H54 (cell line): ENCODE data around the gene ATP6V0A1.

Source experiments
- DNase-seq: peaks from one replicate; pipeline ENCODE4 v3.0.0; 2011; ENCODE audit warnings: low spot score, mixed read lengths; ENCODE audit not compliant: insufficient read length
- FAIRE-seq: peaks from 3 replicates; lab custom pipeline; 2011; peaks lifted over from hg19 to GRCh38; lab: Jason Lieb, UNC
- POLR2A ChIP-seq: IDR thresholded peaks from 2 replicates; pipeline ENCODE4 v1.6.1; 2011; ENCODE audit warnings: low read depth, mild to moderate bottlenecking, low read length

The ATP6V0A1 gene

DNA sequence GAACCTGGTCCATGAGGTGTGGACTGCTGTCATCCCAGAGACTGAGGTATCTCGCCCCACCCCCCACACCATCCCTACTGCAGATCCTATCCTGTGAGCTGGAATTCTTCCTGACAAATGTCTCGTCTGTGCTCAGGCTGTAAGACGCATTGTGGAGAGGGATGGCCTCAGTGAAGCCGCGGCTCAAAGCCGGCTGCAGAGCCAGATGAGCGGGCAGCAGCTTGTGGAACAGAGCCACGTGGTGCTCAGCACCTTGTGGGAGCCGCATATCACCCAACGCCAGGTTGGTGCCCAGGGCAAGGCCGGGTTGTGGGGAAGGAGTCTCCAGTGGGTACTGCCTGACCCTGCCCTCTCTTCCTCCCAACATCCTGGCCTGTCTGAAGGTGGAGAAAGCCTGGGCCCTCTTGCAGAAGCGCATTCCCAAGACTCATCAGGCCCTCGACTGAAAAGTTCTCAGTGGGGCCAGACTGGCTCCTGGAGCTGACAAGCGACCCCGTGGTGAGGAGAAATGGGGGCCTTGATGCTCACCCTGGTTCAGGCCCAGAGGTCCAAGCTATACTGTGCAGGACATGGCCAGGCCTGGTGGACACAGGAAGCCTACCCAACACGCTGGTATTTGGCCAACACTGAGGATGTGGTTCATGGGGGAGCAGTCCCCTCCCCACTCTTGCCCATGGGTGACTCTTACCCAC is 107.0 kb downstream of the ATP6V0A1 start:
- no peak for TF ChIP-seq POLR2A

DNA sequence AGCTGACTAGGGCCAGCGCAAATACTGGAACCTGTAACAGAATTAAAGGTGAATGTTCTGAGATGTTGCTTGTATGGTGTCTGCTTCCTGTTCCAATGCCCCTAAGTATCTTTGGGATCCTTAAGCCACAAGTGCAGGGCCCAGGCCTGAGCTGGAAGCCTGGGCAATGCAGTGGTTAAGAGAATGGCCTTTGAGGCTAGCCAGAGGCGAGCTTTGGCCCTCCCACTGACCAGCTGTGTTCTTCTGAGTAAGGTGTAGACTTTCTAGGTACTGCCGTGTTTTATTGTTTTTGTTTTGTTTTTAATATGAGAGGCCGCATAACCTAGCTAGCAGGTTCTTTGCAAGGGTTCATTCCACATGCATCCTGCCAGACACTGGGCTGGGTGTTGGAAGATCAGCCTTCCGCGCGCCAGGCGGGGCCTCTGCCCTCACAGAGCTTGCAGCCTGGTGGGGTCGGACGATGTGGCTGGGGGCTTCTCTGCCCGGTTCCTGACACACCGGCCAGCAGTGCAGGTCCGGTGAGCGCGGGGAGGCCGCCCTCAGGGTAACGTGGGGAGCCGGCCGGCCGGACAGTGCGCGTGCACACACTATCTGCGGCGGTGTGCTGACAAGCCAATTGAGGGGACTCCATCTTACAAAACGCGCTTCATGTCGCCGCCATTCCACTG is 107.7 kb downstream of the ATP6V0A1 start:
- no peak for TF ChIP-seq POLR2A

More for the DNA sequence above, 107.0 kb downstream of the ATP6V0A1 start:
- FAIRE-seq (no peak), DNase-seq (no peak)

GRCh38 chr17:42566883-42567573 is 108.3 kb downstream of the ATP6V0A1 start, which contains the start of gene MLX:
MLX (plus strand) TSS chr17:42567100; CDS start chr17:42567125, 25 bp downstream.
- no peak for FAIRE-seq
- TF ChIP-seq POLR2A = peak; percentile 54

More for the DNA sequence above, 107.7 kb downstream of the ATP6V0A1 start:
- DNase-seq (no peak), FAIRE-seq (no peak)

GRCh38 chr17:42568341-42569111 is 109.8 kb downstream of the ATP6V0A1 start:
- no peak for DNase-seq
- no peak for FAIRE-seq
- TF ChIP-seq POLR2A = no peak

More at GRCh38 chr17:42566883-42567573, 108.3 kb downstream of the ATP6V0A1 start, which contains the start of gene MLX:
- DNase-seq = peak; percentile 98

- no peak for TF ChIP-seq POLR2A
- DNase-seq = no peak
- FAIRE-seq = no peak
These were observed 113.0 kb downstream of the ATP6V0A1 start for GRCh38 chr17:42571435-42572225.
